IMR-90 (cell line): ENCODE data around the gene NKAIN4. TPM values are rescaled to one million over a fixed set of nuclear protein-coding genes. Genes with fewer than 3 reads are reported as not detected.

Experiments used
- ATAC-seq: fragments of 200-7000 bp; cut with Tn5 transposase; 2 replicates; pipeline ENCODE4 v1.9.1; 2020; ENCODE audit warnings: low read depth, mild to moderate bottlenecking, moderate library complexity
- BruUV-seq: library from RNA; stranded (reverse); fragments of 400-500 nt; replicated peaks from 2 replicates; lab custom pipeline; 2021; lab: Mats Ljungman, UMichigan
- CTCF ChIA-PET: fragments of 300-600 bp; formaldehyde crosslinking; extraction: SDS; loops from one replicate; lab custom pipeline; 2021; ENCODE audit warnings: antibody characterized with exemption; lab: Yijun Ruan, JAX
- POLR2A ChIA-PET: fragments of 300-600 bp; sonication (Branson Sonifier 250); formaldehyde crosslinking; loops from one replicate; lab custom pipeline; 2022; ENCODE audit warnings: antibody characterized with exemption; ENCODE audit not compliant: unreplicated experiment; lab: Charles Lee
- DNase-seq: peaks from one replicate; pipeline ENCODE4 v3.0.0; 2013
- H2AFZ ChIP-seq: replicated peaks from 2 replicates; pipeline ENCODE3; 2013; ENCODE audit warnings: low read length, mild to moderate bottlenecking; ENCODE audit not compliant: poor library complexity
- H2AK5ac ChIP-seq: 2 replicates; pipeline ENCODE4 v1.6.1; 2013; ENCODE audit warnings: low read depth, low read length, inconsistent platforms
- H2AK9ac ChIP-seq: replicated peaks from 2 replicates; pipeline ENCODE3; 2013; ENCODE audit warnings: mild to moderate bottlenecking, low read depth, low read length, moderate library complexity; ENCODE audit not compliant: poor library complexity
- H2BK120ac ChIP-seq: 2 replicates; pipeline ENCODE4 v1.6.1; 2013; ENCODE audit warnings: low read depth, low read length, inconsistent platforms
- H2BK15ac ChIP-seq: 3 replicates; pipeline ENCODE4 v1.6.1; 2013; ENCODE audit warnings: low read depth, low read length, inconsistent platforms
- H2BK20ac ChIP-seq: 2 replicates; pipeline ENCODE4 v1.6.1; 2013; ENCODE audit warnings: low read depth, mild to moderate bottlenecking, inconsistent platforms, low read length, moderate library complexity
- H2BK5ac ChIP-seq: 2 replicates; pipeline ENCODE4 v1.6.1; 2013; ENCODE audit warnings: mild to moderate bottlenecking, low read depth, low read length, inconsistent platforms; ENCODE audit not compliant: poor library complexity, severe bottlenecking
- H3K14ac ChIP-seq: replicated peaks from 2 replicates; pipeline ENCODE4 v1.6.1; 2013; ENCODE audit warnings: low read depth, low read length, inconsistent platforms
- H3K18ac ChIP-seq: 2 replicates; pipeline ENCODE4 v1.6.1; 2013; ENCODE audit warnings: low read depth, low read length, control low read depth
- H3K23ac ChIP-seq: 2 replicates; pipeline ENCODE4 v1.6.1; 2013; ENCODE audit warnings: low read depth, low read length, inconsistent platforms
- H3K27ac ChIP-seq: 2 replicates; pipeline ENCODE4 v1.5.1; 2013; ENCODE audit warnings: mild to moderate bottlenecking, control low read depth, low read length; ENCODE audit not compliant: insufficient read depth
- H3K27me3 ChIP-seq: 2 replicates; pipeline ENCODE4 v1.6.1; 2013; ENCODE audit warnings: low read length; ENCODE audit not compliant: control insufficient read depth, insufficient read depth
- H3K36me3 ChIP-seq: 2 replicates; pipeline ENCODE4 v1.6.1; 2013; ENCODE audit warnings: low read length, mixed read lengths; ENCODE audit not compliant: control insufficient read depth, insufficient read depth
- H3K4ac ChIP-seq: 2 replicates; pipeline ENCODE4 v1.6.1; 2013; ENCODE audit warnings: low read depth, low read length, inconsistent platforms
- H3K4me1 ChIP-seq: 2 replicates; pipeline ENCODE4 v1.6.1; 2013; ENCODE audit warnings: low read length, mixed read lengths; ENCODE audit not compliant: control insufficient read depth, insufficient read depth
- H3K4me2 ChIP-seq: 2 replicates; pipeline ENCODE4 v1.6.1; 2013; ENCODE audit warnings: low read depth, mild to moderate bottlenecking, control low read depth, low read length, moderate library complexity
- H3K4me3 ChIP-seq: 2 replicates; pipeline ENCODE4 v1.5.1; 2013; ENCODE audit warnings: low read depth, mild to moderate bottlenecking, control low read depth, low read length, moderate library complexity; ENCODE audit not compliant: insufficient read depth
- H3K56ac ChIP-seq: 2 replicates; pipeline ENCODE4 v1.6.1; 2013; ENCODE audit warnings: low read length, inconsistent platforms; ENCODE audit not compliant: insufficient read depth; ENCODE audit errors: extremely low read depth
- H3K79me1 ChIP-seq, 2 experiments: 2 replicates each; pipeline ENCODE4 v1.6.1; 2013; ENCODE audit warnings: low read length in 2 of 2, inconsistent platforms in 1 of 2, low read depth in 1 of 2
- H3K9ac ChIP-seq: 2 replicates; pipeline ENCODE4 v1.6.1; 2013; ENCODE audit warnings: low read depth, low read length, control low read depth
- H3K9me1 ChIP-seq: 2 replicates; pipeline ENCODE4 v1.6.1; 2013; ENCODE audit warnings: low read length, inconsistent platforms; ENCODE audit not compliant: insufficient read depth
- H3K9me3 ChIP-seq: 2 replicates; pipeline ENCODE4 v1.6.1; 2013; ENCODE audit warnings: low read length; ENCODE audit not compliant: control insufficient read depth, insufficient read depth
- H4K20me1 ChIP-seq: 2 replicates; pipeline ENCODE4 v1.6.1; 2013; ENCODE audit warnings: low read length, inconsistent platforms; ENCODE audit not compliant: insufficient read depth
- H4K5ac ChIP-seq: 2 replicates; pipeline ENCODE4 v1.6.1; 2013; ENCODE audit warnings: mild to moderate bottlenecking, low read depth, low read length, control low read depth
- H4K8ac ChIP-seq, 2 experiments: 2 replicates each; pipeline ENCODE4 v1.6.1; 2013; ENCODE audit warnings: low read depth in 2 of 2, low read length in 2 of 2, control low read depth in 1 of 2, inconsistent platforms in 1 of 2
- H4K91ac ChIP-seq: 2 replicates; pipeline ENCODE4 v1.6.1; 2013; ENCODE audit warnings: low read depth, low read length, inconsistent platforms; ENCODE audit not compliant: insufficient read depth
- CHD1 ChIP-seq: IDR thresholded peaks from 2 replicates; pipeline ENCODE4 v1.6.1; 2012; ENCODE audit warnings: low read depth, low read length, improper control_type of control experiment
- MAZ ChIP-seq: IDR thresholded peaks from 2 replicates; pipeline ENCODE4 v1.6.1; 2012; ENCODE audit warnings: low read depth, mild to moderate bottlenecking, low read length, improper control_type of control experiment, moderate library complexity, borderline replicate concordance
- NFE2L2 ChIP-seq: fragments of 150-350 bp; IDR thresholded peaks from 2 replicates; pipeline ENCODE4 v1.6.1; 2016; ENCODE audit warnings: low read depth, mild to moderate bottlenecking, low read length
- WGBS, 2 experiments: methylation state at CpG; one replicate each; pipeline versions ENCODE4 v1.1.5 to v1.1.7; 2013; ENCODE audit warnings: missing lambda C conversion rate in 2 of 2; ENCODE audit not compliant: insufficient read length in 1 of 2; ENCODE audit errors: extremely low coverage in 2 of 2; 5-methylcytosine and 5-hydroxymethylcytosine counted together
- dilution Hi-C: fragments of 300-500 bp; cut with HindIII; formaldehyde crosslinking; loops from one replicate; pipeline ENCODE4 v1.14.3; 2018; ENCODE audit warnings: low sequenced_read_pairs; ENCODE audit not compliant: unreplicated experiment
- in situ Hi-C: fragments of 300-500 bp; cut with MboI; formaldehyde crosslinking; loops from 3 replicates; pipeline ENCODE4 v1.14.3; 2019; ENCODE audit warnings: low sequenced_read_pairs, inconsistent platforms, mixed read lengths
- intact Hi-C: fragments of 100-400 bp; cut with micrococcal nuclease; formaldehyde crosslinking; loops from 2 replicates; pipeline ENCODE4 v1.10.0; 2022
- polyA plus RNA-seq, 3 experiments: library from polyadenylated mRNA; depleted of rRNA; stranded (reverse); fragments of >200 nt; gene quantifications; 2 replicates each; pipeline ENCODE4 v1.2.3, GENCODE V29; 2012; ENCODE audit warnings: low replicate concordance in 1 of 3
- total RNA-seq: library from RNA; depleted of rRNA; stranded (reverse); fragments of >200 nt; gene quantifications from 2 replicates; pipeline ENCODE4 v1.2.3, GENCODE V29; 2012
- TF ChIP-seq, protein P1 (sequence below): conservative IDR thresholded peaks from 2 replicates; pipeline ENCODE4 v1.5.1; 2012; ENCODE audit warnings: mild to moderate bottlenecking, low read depth, low read length, improper control_type of control experiment

NKAIN4 gene
- total and polyA plus RNA-seq, 2 of the 4 experiments (the other 2 are of a cell fraction): not detected

DNA sequence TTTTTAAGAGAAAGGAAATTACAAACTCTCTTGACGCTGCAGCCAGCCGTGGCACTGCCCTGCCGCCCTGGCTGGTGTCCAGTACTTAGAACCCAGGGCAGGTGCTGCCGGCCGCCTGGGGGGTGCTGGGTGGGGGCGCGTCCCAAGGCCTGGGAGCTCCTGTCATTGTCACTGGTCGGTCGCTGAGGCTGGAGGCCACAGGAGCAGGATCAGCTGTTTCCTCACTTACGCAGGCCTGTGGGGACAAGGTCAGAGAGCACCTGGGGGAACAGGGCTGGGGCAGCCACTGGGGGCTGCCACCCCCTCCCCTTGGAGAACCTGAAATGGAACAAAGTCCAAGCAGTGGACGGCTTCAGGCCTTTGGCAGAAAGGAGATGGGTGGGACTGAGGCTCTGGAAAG lies 13.0 kb downstream of the NKAIN4 start:
- BruUV-seq: no TSS peak
- DNase-seq: no peak
- TF ChIP-seq NFE2L2: no peak
- TF ChIP-seq, protein P1, sequence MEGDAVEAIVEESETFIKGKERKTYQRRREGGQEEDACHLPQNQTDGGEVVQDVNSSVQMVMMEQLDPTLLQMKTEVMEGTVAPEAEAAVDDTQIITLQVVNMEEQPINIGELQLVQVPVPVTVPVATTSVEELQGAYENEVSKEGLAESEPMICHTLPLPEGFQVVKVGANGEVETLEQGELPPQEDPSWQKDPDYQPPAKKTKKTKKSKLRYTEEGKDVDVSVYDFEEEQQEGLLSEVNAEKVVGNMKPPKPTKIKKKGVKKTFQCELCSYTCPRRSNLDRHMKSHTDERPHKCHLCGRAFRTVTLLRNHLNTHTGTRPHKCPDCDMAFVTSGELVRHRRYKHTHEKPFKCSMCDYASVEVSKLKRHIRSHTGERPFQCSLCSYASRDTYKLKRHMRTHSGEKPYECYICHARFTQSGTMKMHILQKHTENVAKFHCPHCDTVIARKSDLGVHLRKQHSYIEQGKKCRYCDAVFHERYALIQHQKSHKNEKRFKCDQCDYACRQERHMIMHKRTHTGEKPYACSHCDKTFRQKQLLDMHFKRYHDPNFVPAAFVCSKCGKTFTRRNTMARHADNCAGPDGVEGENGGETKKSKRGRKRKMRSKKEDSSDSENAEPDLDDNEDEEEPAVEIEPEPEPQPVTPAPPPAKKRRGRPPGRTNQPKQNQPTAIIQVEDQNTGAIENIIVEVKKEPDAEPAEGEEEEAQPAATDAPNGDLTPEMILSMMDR: no peak
- TF ChIP-seq CHD1: no peak
- no peak for TF ChIP-seq MAZ

More for the DNA sequence above, 13.0 kb downstream of the NKAIN4 start:
- no peak overlapping the region for H2AK5ac ChIP-seq
- H2AFZ ChIP-seq: no peak overlapping the region
- H4K5ac ChIP-seq: no peak overlapping the region
- H2BK20ac ChIP-seq: no peak overlapping the region
- H2BK5ac ChIP-seq: no peak overlapping the region
- H3K14ac ChIP-seq: no peak overlapping the region
- no peak overlapping the region for H2AK9ac ChIP-seq
- H3K9ac ChIP-seq: no peak overlapping the region
- no peak overlapping the region for H3K18ac ChIP-seq
- no peak overlapping the region for H3K27ac ChIP-seq
- no peak overlapping the region for H3K23ac ChIP-seq
- no peaks in the 10 kb centered on the region for H3K9me1 ChIP-seq
- intact Hi-C loops: no loop called here
- no peaks in the 10 kb centered on the region for H3K79me1 ChIP-seq
- H2BK15ac ChIP-seq: no peak overlapping the region
- ChIA-PET CTCF (no interaction called here), POLR2A (no interaction called here)
- H3K4me1 ChIP-seq: no peaks in the 10 kb centered on the region
- peaks cover 30% of the 10 kb centered on the region; the same call in 1 of the 2 replicates for H3K27me3 ChIP-seq
- no peaks in the 10 kb centered on the region for H4K20me1 ChIP-seq
- H3K4me3 ChIP-seq: no peak overlapping the region
- no peak overlapping the region for H3K4me2 ChIP-seq
- dilution Hi-C loops: no loop called here
- H4K8ac ChIP-seq: no peak overlapping the region
- H3K36me3 ChIP-seq: no peaks in the 10 kb centered on the region
- H3K4ac ChIP-seq: no peak overlapping the region
- ATAC-seq: no peak
- in situ Hi-C loops: no loop called here
- H2BK120ac ChIP-seq: no peak overlapping the region
- H4K91ac ChIP-seq: no peak overlapping the region
- H3K9me3 ChIP-seq: no peaks in the 10 kb centered on the region
- WGBS, 2 experiments: 47% methylated on average over 3 of the region's 11 CpGs; no CpG with 5 or more reads in 1 of the 2 experiments
- H3K56ac ChIP-seq: no peak overlapping the region
